Right ventricle myocardium superior (tissue), 1 donor: ENCODE data around the gene MUSTN1. TPM values are rescaled to one million over a fixed set of nuclear protein-coding genes. Genes with fewer than 3 reads are reported as not detected.
A peak's percentile ranks its signal among the peaks of the same experiment; 100 is the strongest.

Experiments
- ATAC-seq: fragments of 200-7000 bp; cut with Tn5 transposase; one replicate; pipeline ENCODE4 v1.9.1; 2020; ENCODE audit warnings: mild to moderate bottlenecking; ENCODE audit not compliant: poor library complexity
- DNase-seq: peaks from one replicate; pipeline ENCODE4 v3.0.0-alpha.2; 2020
- intact Hi-C: fragments of 100-400 bp; cut with DNase I; formaldehyde crosslinking; loops from one replicate; pipeline ENCODE4 v1.11.2; 2022
- total RNA-seq: library from RNA; stranded (reverse); fragmentation: NEBNext Ultra II Directional; extraction: Animal tissue kit (Norgen Biotek cat#: 25700); gene quantifications from one replicate; pipeline ENCODE4 v1.2.1, GENCODE V29; 2021
- donor health status: DM: no; HTN: yes; CAD: no; lungs with severe emphysema.

The MUSTN1 gene
- total RNA-seq, 1 donor from 2014 or later, result 17.8 TPM

- intact Hi-C loops, result no loop called here
- no peak for ATAC-seq
- peak; percentile 17 for DNase-seq
Measured at GRCh38 chr3:52839892-52840545, 5.2 kb upstream of the MUSTN1 start.

GRCh38 chr3:52839268-52839575 is 4.4 kb upstream of the MUSTN1 start:
- intact Hi-C loops, result no loop called here
- peak; percentile 6 for DNase-seq
- ATAC-seq, result no peak

- intact Hi-C loops, result no loop called here
- DNase-seq (peak; percentile 18), ATAC-seq (no peak)
Measured at GRCh38 chr3:52838561-52839267, 3.9 kb upstream of the MUSTN1 start.

- DNase-seq, result no peak
- peak; percentile 32 for ATAC-seq
- intact Hi-C loops, result no loop called here
Measured at GRCh38 chr3:52836986-52837385, 2.2 kb upstream of the MUSTN1 start.

- DNase-seq (no peak), ATAC-seq (no peak)
- intact Hi-C loops, result no loop called here
Measured at GRCh38 chr3:52836471-52836845, 1.6 kb upstream of the MUSTN1 start.

GRCh38 chr3:52835766-52836470 is 1.1 kb upstream of the MUSTN1 start:
- ATAC-seq (peak; percentile 67), DNase-seq (no peak)
- intact Hi-C loops, result no loop called here

DNA sequence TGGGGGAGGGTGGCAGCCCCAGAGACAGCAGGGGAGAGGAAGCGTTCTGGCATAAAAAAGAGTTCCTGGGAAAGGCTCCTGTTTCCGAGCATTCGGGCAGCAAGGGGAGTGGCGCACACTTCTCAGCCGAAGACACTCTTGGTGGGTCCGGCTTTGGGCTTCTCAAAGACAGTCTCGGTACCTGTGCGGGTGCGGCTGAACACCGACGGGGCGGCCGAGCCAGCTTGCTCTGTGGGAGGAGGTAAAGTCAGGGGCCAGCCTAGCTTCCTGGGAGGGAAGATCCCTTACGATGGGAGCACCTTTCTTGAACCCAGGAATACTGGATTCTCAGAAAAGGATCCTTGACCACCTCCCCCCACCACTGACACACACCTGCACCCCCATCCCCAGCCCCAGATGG is 1.6 kb downstream of the MUSTN1 start:
- DNase-seq, result no peak
- no peak for ATAC-seq
- intact Hi-C loops, result no loop called here

DNA sequence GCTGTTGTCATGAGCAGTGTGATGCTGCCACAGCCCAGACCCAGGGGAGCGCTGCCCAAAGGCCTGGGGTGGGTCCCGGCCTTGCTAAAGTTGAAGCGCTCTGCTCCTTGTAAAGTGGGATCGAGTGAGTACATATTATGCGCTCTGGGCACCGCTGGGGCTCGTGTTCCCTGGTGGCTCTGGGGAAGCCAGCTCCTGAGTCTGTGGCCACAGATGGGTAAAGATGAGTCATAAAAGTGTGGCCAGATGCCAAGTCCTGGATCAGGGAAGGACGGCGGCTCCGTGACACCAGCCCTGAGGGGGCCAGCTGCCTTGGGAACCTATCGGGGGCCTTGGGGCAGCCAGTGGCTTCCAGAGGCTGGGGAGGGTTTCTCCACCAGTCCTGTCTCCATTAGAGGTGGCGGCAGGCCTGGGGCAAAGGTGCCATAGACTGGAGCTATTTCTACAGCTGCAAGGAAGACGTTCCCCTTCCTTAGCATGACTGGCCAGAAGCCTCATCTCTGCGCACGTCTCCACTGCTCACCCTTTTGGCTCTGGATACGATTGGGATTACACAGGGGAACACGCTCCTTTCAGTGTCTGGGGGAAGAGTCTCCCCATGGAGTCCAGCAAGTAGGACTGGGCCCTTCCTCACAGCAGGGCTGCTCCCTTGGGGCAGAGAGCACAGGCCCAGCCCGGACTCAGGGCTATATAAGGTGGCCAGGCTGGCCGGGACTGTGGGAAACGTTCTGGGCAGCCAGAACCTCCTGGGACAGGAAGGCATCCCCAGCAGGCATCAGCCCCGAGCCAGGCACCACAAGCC is 3.1 kb downstream of the MUSTN1 start:
- intact Hi-C loops, result no loop called here
- ATAC-seq (peak; percentile 4), DNase-seq (peak; percentile 54)

DNA sequence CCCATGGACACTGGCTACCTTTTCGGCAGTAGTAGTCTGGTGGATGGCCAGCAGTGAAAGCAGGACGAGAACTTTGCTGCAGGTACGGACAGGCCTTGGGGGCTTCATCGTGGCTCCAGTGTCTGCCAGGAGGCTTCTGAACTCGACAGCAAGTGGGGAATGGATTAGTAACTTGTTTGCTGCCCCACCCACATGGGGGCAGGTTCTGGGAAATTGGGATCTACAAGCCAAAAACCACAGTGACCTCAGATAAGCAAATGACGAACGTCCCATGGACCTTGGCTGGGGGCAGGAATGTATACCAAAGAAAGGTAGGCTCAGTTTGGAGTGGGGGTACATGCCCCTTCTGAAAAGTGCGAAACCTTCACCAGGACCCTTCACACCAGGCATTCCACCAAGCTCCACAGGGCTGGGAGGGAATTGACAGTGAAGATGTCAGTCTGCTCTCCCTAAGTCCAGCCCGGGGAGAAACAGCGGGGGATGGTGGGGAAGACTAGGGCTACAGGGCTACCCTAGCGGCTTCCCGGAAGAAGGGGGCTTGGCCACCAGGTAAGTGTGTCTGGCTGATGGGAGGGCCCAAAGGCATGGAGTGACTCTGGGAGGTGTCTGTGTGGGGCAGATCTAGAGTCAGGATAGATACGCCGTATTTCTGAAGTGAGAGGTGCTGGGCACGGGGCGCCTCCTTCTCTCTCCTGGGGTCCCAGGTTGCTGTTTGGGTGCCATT is 4.1 kb downstream of the MUSTN1 start, which contains the start of gene ITIH4:
ITIH4 (minus strand) TSS at position 138 of the 724 bp plus-strand sequence; CDS start at position 108, 30 bp downstream.
- ATAC-seq, result no peak
- no peak for DNase-seq
- intact Hi-C loops, result no loop called here

DNA sequence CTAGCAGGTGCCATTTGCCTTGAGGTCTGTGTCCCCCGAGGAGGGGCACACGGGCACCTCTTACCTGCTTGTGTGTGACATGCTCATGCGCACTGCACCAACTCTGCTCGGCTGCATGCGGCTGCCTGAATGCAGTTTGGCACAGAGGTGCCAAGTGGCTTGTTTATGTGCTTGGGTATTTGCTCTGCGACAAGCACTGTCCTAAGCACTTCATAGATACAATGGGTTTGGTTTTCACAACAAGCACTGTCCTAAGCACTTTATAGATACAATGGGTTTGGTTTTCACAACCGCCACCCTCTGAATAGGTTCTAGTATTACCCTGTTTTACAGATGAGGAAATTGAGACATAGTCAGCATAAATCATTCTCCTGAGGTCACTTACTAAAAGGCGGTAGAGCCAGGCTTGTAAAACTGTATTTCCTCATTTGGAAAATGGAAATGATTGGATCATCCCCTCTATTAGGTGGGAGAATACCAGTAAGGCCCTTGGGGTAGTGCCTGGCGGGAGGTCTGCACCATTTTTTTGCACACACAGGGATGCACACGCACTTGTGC is 4.8 kb downstream of the MUSTN1 start:
- intact Hi-C loops, result no loop called here
- DNase-seq, result no peak
- no peak for ATAC-seq

- no peak for DNase-seq
- intact Hi-C loops, result no loop called here
- ATAC-seq, result no peak
Measured at GRCh38 chr3:52829482-52829881, 5.3 kb downstream of the MUSTN1 start.

GRCh38 chr3:52827866-52828376 is 6.9 kb downstream of the MUSTN1 start:
- DNase-seq (no peak), ATAC-seq (no peak)
- intact Hi-C loops, result no loop called here

- intact Hi-C loops, result no loop called here
- no peak for ATAC-seq
- no peak for DNase-seq
Measured at GRCh38 chr3:52827441-52827840, 7.4 kb downstream of the MUSTN1 start.

GRCh38 chr3:52824037-52824436 is 10.8 kb downstream of the MUSTN1 start:
- intact Hi-C loops, result no loop called here
- ATAC-seq (no peak), DNase-seq (no peak)

GRCh38 chr3:52822363-52822762 is 12.5 kb downstream of the MUSTN1 start:
- intact Hi-C loops, result no loop called here
- ATAC-seq (no peak), DNase-seq (no peak)

GRCh38 chr3:52820736-52821135 is 14.1 kb downstream of the MUSTN1 start:
- DNase-seq, result no peak
- no peak for ATAC-seq
- intact Hi-C loops, result no loop called here

GRCh38 chr3:52819936-52820335 is 14.9 kb downstream of the MUSTN1 start:
- ATAC-seq (no peak), DNase-seq (no peak)
- intact Hi-C loops, result no loop called here

GRCh38 chr3:52817860-52818259 is 17.0 kb downstream of the MUSTN1 start:
- DNase-seq (no peak), ATAC-seq (no peak)
- intact Hi-C loops, result no loop called here
